Erythroblast (primary cell): ENCODE results near the gene LY86.

Experiments
- GATA1 ChIP-seq: IDR thresholded peaks from 2 replicates; pipeline ENCODE4 v1.6.1; 2011; ENCODE audit warnings: low read depth, mild to moderate bottlenecking, control low read depth, low read length, moderate library complexity
- POLR2A ChIP-seq: IDR thresholded peaks from 2 replicates; pipeline ENCODE4 v1.6.1; 2011; ENCODE audit warnings: mild to moderate bottlenecking, low read length

- TF ChIP-seq POLR2A (no peak), GATA1 (no peak)
These were observed 101.1 kb downstream of the LY86 start for GRCh38 chr6:6689400-6690143.
